Progenitor cell of endocrine pancreas (in vitro differentiated cells): ENCODE data around the gene PLPP4. TPM values are rescaled to one million over a fixed set of nuclear protein-coding genes. Genes with fewer than 3 reads are reported as not detected.

Experiments
- DNase-seq: peaks from one replicate; pipeline ENCODE4 v3.0.0; 2021; ENCODE audit warnings: low spot score; ENCODE audit not compliant: unreplicated experiment
- H3K27ac Mint-ChIP-seq: 2 replicates; pipeline ENCODE4 v1.8.0; 2021; ENCODE audit warnings: mild to moderate bottlenecking, moderate library complexity, mixed read lengths
- H3K27me3 Mint-ChIP-seq: 2 replicates; pipeline ENCODE4 v1.8.0; 2021; ENCODE audit warnings: mixed read lengths
- H3K36me3 Mint-ChIP-seq: 2 replicates; pipeline ENCODE4 v1.8.0; 2022; ENCODE audit warnings: mixed read lengths; ENCODE audit not compliant: insufficient read depth
- H3K4me1 Mint-ChIP-seq: 2 replicates; pipeline ENCODE4 v1.8.0; 2021; ENCODE audit warnings: low read depth, mixed read lengths
- H3K4me3 Mint-ChIP-seq: 2 replicates; pipeline ENCODE4 v1.8.0; 2021; ENCODE audit warnings: low read depth, mild to moderate bottlenecking, moderate library complexity, mixed read lengths
- H3K9me3 Mint-ChIP-seq: 2 replicates; pipeline ENCODE4 v1.8.0; 2021; ENCODE audit warnings: low read depth, mixed read lengths
- total RNA-seq: library from RNA; stranded (reverse); gene quantifications from 2 replicates; pipeline ENCODE4 v1.2.1, GENCODE V29; 2021
- TF ChIP-seq, protein P1 (sequence below): fragments of 200-600 bp; sonication (generic); IDR thresholded peaks from one replicate; pipeline ENCODE4 v1.5.0; 2021; ENCODE audit warnings: antibody characterized with exemption, mild to moderate bottlenecking; ENCODE audit not compliant: unreplicated experiment

PLPP4 gene
- total RNA-seq, 1 donor from 2014 or later: not detected

DNA sequence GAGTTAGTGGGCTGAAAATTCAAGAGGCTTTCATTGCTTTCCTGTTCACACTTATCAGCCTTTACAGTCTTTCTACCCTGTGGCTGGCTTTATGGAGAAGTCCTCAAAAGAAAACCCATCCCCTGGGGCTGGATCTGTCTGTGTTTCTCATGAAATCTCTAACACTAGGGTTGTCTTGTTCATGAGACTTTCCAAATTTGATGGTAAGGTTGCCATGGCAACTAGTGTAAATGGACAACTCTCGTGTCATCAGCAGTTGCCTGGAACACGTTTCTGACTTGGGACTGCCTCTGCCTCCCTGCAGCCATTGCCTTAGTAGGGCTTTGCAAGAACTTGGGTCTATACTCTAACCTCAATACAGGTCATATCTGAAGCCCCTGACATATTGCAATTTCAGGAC is 35.8 kb upstream of the PLPP4 start:
- TF ChIP-seq, protein P1, sequence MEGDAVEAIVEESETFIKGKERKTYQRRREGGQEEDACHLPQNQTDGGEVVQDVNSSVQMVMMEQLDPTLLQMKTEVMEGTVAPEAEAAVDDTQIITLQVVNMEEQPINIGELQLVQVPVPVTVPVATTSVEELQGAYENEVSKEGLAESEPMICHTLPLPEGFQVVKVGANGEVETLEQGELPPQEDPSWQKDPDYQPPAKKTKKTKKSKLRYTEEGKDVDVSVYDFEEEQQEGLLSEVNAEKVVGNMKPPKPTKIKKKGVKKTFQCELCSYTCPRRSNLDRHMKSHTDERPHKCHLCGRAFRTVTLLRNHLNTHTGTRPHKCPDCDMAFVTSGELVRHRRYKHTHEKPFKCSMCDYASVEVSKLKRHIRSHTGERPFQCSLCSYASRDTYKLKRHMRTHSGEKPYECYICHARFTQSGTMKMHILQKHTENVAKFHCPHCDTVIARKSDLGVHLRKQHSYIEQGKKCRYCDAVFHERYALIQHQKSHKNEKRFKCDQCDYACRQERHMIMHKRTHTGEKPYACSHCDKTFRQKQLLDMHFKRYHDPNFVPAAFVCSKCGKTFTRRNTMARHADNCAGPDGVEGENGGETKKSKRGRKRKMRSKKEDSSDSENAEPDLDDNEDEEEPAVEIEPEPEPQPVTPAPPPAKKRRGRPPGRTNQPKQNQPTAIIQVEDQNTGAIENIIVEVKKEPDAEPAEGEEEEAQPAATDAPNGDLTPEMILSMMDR: no peak
- no peak for DNase-seq
- H3K27me3 Mint-ChIP-seq: peaks cover 23% of the 10 kb centered on the region
- H3K9me3 Mint-ChIP-seq: peaks cover 4% of the 10 kb centered on the region
- no peaks in the 10 kb centered on the region for H3K36me3 Mint-ChIP-seq
- H3K4me3 Mint-ChIP-seq: no peak overlapping the region
- no peak overlapping the region for H3K27ac Mint-ChIP-seq
- H3K4me1 Mint-ChIP-seq: no peaks in the 10 kb centered on the region

DNA sequence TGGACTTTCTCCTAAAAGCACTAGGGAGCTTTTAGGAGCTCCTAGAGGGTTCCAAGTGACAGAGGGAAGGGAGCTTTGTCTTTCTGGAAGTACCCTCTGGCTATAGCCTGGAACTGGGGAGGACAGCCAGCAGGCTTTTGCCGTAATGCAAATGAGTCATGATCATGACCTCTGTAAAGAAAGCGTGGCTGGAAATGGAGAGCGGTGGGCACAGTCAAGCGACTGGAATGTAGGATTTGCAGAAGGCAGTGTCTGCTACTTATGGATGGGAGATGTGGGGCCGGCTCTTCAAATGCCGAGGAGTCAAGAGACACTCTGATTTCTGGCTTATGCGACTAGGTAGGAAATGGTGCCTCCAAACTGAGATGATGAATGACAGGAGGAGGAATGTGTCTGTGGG is 34.6 kb upstream of the PLPP4 start:
- no peaks in the 10 kb centered on the region for H3K36me3 Mint-ChIP-seq
- H3K27me3 Mint-ChIP-seq: peaks cover 25% of the 10 kb centered on the region
- TF ChIP-seq, protein P1: no peak
- H3K4me1 Mint-ChIP-seq: no peaks in the 10 kb centered on the region
- DNase-seq: no peak
- H3K4me3 Mint-ChIP-seq: no peak overlapping the region
- H3K27ac Mint-ChIP-seq: no peak overlapping the region
- peaks cover 4% of the 10 kb centered on the region for H3K9me3 Mint-ChIP-seq

DNA sequence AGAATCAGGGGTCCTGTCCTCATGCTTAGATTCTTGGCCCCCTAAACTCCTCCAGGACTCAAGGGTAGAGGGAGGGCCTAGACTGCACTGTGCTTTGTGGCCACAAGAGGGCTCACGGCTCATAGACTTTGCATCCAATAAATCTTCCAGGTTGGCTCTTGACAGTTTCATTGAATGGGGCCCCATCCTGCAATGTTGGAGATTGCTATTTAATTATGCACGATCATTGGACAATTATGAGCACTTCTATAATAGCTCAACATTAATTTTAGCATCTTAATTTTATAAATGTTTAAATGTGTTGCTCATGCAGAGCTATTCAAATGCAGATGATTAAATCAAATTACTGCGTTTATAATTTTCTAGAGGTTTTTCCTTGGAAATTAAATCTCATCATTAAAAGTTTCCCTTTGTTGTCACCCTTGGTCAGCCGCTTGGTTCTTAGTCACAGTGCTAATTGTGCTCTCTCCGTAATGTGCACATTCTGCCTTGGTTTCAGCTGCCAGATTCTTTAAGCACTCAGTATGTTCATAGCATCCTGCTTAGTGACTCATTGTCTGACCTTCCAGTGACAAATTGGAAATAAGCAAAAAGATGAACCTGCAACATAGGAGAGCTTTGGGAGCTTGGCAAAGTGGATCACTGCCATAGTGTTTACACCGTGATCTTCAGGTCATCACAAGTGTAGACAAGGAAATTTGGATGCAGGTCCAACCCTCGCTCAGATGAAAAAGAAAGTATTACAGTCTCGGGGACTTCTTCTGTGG is 33.4 kb upstream of the PLPP4 start:
- Mint-ChIP-seq H3K36me3 (no peaks in the 10 kb centered on the region), H3K27me3 (peaks cover 25% of the 10 kb centered on the region), H3K4me1 (peaks cover 1% of the 10 kb centered on the region), H3K9me3 (peaks cover 4% of the 10 kb centered on the region), H3K27ac (no peak overlapping the region), H3K4me3 (no peak overlapping the region)
- DNase-seq: peak; percentile 20
- TF ChIP-seq, protein P1: peak; percentile 88

DNA sequence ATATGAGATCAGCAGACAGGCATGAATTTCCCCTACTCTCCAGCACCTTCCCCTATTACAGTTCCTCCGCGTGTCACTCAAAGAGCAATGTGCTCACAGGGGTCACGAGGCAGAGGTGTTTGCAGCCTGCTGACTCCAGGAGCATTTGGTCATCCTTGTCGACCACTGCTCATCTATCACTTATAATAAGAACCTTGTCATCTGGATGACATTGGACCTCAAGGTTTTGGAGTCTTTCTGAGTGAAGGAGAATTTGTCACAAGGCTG is 32.9 kb upstream of the PLPP4 start:
- Mint-ChIP-seq H3K27ac (no peak overlapping the region), H3K27me3 (peaks cover 25% of the 10 kb centered on the region), H3K4me1 (peaks cover 1% of the 10 kb centered on the region), H3K4me3 (no peak overlapping the region), H3K36me3 (no peaks in the 10 kb centered on the region), H3K9me3 (peaks cover 4% of the 10 kb centered on the region)
- DNase-seq: no peak
- TF ChIP-seq, protein P1: no peak

DNA sequence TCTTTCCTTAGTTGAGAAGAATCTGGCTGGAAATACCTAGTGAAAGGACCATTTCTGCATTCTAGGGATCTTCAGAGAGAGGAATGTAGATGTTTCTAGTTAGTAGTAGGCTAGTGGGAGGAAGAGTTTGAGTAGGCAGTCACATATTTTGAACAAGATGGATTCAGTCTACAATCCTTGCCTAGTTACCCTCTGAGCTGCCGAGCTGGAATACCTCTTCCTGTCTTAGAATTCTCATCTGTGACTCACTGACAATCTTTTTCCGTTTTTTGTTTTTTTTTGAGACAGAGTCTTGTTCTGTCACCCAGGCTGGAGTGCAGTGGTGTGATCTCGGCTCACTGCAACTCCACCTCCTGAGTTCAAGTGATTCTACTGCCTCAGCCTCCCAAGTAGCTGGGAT is 30.7 kb upstream of the PLPP4 start:
- H3K36me3 Mint-ChIP-seq: no peaks in the 10 kb centered on the region
- peaks cover 1% of the 10 kb centered on the region for H3K4me1 Mint-ChIP-seq
- TF ChIP-seq, protein P1: no peak
- no peak for DNase-seq
- H3K27ac Mint-ChIP-seq: no peak overlapping the region
- H3K4me3 Mint-ChIP-seq: no peak overlapping the region
- peaks cover 4% of the 10 kb centered on the region for H3K9me3 Mint-ChIP-seq
- H3K27me3 Mint-ChIP-seq: peaks cover 37% of the 10 kb centered on the region
